Measurements from ENCODE around the gene RWDD1.

The RWDD1 gene

DNA sequence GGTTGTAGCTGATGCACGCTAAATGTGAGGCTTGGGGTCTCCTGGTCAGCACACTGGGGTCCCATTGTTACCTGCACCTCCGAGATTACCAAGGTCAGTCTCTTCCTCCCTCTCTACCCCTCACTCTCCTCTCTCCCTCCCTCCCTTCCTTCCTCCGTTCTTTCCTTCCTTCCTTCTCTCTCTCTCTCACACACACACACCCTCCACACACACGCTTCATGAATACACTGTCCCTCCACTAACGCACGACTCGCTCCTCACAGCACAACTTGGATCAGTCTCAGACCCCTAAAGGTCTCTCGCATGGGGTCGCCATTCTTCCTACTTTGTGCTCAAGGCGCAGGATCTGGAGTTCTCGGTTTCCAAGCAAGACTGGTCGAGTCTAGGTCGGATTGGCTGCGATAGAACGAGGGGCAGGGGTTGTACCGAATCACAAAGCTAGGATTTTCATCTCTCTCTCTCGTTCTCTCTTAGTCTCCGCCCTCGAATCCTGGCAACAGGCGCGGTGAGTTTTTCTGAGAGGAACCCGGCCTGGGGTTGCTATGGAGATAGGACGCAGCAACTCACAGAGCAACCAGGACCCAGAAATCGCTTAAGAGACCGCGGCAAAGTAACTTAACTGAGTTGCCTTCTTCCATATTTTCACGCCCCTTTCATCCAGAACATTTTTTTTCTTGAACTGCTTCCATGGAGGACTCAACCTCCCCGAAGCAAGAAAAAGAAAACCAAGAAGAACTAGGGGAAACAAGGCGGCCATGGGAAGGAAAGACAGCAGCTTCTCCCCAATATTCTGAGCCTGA is 44.8 kb downstream of the RWDD1 start, which contains the start of gene RSPH4A:
TSS of gene RSPH4A (plus strand) at position 543 of the 800 bp plus-strand sequence. CDS start at position 688, 145 bp downstream.
- peak; percentile 80 for DNase-seq

DNA sequence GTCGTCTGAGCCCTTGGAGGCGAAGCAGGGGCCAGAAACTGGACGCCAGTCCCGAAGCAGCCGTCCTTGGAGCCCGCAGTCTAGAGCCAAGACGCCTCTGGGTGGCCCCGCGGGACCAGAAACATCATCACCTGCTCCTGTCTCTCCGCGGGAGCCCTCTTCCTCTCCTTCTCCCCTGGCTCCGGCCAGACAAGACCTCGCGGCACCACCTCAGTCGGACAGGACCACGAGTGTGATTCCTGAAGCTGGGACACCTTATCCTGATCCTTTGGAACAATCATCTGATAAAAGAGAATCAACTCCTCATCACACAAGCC is 45.4 kb downstream of the RWDD1 start:
- DNase-seq = peak; percentile 9

DNA sequence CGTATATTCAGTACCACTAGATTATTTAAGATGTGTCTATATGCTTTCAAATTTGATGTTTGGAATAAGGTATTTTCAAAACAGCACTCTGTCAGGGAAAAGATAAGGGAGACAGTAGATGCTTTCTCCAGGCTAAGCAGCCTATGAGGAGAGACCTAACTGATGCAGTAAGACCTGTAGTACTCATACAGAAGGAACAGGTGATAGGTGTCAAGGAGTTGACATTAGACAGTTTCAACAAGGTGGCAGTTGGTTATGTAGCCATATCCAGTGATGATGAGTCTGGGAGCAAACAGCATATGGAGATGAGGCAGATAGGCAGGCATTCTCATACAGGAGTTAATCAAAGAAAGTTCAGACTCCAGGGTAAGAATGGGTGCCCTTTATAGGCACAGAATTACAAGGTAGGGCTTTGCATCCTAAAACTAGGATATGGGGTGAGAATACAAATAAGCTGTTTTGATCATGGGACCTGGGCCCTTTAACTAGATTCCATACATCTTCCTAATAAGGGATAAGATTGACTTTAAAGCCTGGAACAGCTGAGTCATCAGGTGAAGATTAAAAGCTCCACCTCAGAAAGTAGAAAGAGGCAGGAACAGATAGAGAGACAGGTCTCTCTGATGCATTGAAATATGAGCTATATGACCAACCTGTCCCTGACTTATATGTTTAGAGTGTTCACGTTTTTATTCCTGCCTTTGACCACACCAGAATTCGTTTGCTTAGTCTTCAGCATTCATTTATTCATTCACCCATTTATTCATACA is 52.9 kb downstream of the RWDD1 start:
- DNase-seq = no peak

- no peak for DNase-seq
Measured at GRCh38 chr6:116625872-116626271, 54.6 kb downstream of the RWDD1 start.

- DNase-seq = no peak
Measured at GRCh38 chr6:116629563-116629981, 58.3 kb downstream of the RWDD1 start.

- no peak for DNase-seq
Measured at GRCh38 chr6:116631379-116631990, 60.2 kb downstream of the RWDD1 start.

DNA sequence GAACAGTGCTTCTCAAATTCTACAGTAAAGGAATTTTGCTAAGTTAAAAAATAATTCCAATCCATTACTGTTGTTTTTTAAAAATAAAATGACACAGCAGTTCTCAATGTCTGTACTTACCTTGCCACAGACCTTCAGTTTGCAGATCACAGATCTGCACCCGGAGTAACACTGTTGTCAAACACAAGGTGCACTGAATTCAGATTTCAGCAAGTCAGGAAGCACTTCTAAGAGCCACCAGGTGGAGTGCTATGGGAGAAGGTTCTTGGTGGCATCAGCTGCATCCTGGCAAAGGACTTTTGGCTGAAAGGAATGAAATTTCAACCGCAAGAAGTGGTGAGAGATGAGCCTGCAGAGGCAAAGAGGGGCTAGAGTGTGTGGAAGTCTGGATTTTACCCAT is 62.4 kb downstream of the RWDD1 start:
- no peak for DNase-seq
